ENCODE data around the gene FAM168B.

DNA sequence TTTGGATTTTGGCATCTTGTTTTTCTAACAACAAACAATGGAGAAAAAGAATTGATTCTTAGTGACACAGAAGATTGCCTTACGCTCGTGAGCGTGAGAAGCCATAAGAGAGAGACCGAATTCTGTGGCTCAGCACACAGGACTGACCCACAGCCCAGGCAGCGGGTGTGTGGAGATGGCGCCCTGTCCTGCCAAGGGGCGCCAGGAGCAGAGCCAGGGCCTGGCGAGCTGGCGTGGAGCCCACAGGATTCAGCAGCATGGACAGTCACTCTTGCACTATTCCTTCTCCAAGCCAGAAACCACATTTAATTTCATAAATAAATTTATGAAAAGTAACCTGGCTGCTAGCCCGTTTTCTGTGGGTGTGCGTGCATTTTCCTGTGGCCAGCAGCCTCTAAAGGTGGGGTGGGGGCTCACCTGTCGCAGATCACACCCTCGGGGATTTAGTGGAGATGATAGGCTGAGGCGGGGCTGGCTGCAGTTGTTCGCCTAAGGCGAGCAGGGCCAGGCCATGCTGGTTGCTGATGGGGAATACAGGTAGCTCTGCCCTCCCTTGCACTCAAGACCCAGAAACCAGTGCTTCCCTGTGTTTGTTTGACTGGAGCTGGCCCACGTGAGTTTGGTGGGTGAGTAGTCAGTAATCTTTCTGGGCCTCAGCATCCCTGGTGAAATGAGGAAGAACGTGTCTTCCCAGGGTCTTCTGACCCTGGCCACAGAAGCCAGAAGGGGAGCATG, 46.2 kb downstream of the FAM168B start:
- TF ChIP-seq YY1 (IDR thresholded peaks at IDR 0.05; ENCODE audit: insufficient read depth, insufficient read length), result no peak
- no peak for TF ChIP-seq ZNF274 (IDR thresholded peaks at IDR 0.05; ENCODE audit: low read depth, low read length)
